PC-9 (cell line): ENCODE data around the gene PTPRT.

Source experiments
- EZH2 ChIP-seq: fragments of 200-600 bp; sonication (generic); IDR thresholded peaks from 2 replicates; pipeline ENCODE4 v1.8.0; 2017; ENCODE audit warnings: antibody characterized with exemption, low read depth
- TF ChIP-seq, protein P1 (sequence below): fragments of 200-600 bp; sonication (generic); conservative IDR thresholded peaks from 2 replicates; pipeline ENCODE4 v1.6.1; 2017; ENCODE audit warnings: mixed run types, antibody characterized with exemption, mild to moderate bottlenecking, moderate library complexity

DNA sequence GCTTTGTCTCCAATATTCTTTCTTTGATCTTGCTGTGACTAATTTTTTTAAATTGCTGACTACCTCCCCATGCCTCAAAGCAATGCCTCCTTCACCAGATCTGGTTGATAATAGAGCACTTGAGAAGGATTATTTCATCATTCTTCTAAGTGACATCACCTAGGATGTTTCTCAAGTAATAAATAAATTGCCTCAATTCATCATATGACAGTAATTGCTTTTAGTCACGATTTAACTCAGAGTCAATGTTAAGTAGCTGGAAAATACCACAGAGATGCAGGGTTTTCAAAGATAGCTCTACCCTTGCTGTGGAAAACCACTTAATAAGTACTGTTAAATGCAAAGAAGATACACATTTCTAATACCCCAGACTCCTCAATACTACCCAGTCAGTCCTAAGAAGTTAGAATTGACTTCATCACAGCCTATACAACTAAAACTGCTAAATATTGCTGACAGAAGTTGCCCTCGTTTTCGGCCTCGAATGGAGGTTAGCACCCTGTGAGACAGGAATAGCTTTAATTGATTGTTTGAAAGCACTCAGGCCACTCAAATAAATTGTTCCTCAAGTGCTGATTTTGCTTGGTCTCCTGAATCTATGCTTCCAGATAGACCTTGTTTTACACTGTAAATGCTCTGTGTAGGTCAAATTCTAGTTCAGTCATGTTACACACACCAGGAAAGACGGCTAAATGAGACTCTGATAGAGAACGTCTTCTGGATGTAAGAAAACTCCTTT is 931.0 kb downstream of the PTPRT start:
- TF ChIP-seq, protein P1, sequence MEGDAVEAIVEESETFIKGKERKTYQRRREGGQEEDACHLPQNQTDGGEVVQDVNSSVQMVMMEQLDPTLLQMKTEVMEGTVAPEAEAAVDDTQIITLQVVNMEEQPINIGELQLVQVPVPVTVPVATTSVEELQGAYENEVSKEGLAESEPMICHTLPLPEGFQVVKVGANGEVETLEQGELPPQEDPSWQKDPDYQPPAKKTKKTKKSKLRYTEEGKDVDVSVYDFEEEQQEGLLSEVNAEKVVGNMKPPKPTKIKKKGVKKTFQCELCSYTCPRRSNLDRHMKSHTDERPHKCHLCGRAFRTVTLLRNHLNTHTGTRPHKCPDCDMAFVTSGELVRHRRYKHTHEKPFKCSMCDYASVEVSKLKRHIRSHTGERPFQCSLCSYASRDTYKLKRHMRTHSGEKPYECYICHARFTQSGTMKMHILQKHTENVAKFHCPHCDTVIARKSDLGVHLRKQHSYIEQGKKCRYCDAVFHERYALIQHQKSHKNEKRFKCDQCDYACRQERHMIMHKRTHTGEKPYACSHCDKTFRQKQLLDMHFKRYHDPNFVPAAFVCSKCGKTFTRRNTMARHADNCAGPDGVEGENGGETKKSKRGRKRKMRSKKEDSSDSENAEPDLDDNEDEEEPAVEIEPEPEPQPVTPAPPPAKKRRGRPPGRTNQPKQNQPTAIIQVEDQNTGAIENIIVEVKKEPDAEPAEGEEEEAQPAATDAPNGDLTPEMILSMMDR: no peak
- no peak for TF ChIP-seq EZH2
